Right lobe of liver (tissue), 4 donors: Measurements from ENCODE around the gene ABCA12.

Experiments
- POLR2A ChIP-seq: fragments of 450-650 bp; IDR thresholded peaks from one replicate; pipeline ENCODE4 v1.6.1; 2017; ENCODE audit warnings: antibody characterized with exemption, mild to moderate bottlenecking
- TF ChIP-seq, protein P1 (sequence below), 4 donors: fragments of 200-600 bp in 3 of 4; fragments of 450-650 bp in 1 of 4; IDR thresholded peaks; one replicate each; pipeline versions ENCODE4 v1.5.1 to v1.8.0; 2016 to 2022; ENCODE audit warnings: antibody characterized with exemption in 4 of 4, mild to moderate bottlenecking in 2 of 4
- donor health status: DM: no; HTN: no; CAD: no.
- donor health status: DM: no; HTN: no; CAD: no.
- donor health status: DM: no; HTN: yes; CAD: no.

DNA sequence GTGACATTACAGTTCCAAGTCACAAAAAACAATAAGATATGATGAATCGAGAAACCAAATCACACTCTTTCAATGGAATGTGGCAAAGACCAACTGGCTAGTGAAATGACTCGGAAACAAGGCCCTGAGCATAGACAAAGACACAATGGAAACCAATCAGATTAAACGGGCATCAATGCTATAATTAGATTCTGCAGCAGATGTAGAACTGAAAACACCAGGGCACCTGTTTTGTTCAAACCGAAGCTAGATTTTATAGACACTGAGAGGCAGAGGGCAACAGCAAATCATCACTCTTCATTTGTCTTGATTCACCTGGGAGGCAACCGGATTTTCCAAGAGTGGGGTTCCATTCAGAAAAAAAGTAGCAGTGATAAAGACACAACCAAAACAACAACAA lies 236.1 kb downstream of the ABCA12 start:
- TF ChIP-seq, protein P1, sequence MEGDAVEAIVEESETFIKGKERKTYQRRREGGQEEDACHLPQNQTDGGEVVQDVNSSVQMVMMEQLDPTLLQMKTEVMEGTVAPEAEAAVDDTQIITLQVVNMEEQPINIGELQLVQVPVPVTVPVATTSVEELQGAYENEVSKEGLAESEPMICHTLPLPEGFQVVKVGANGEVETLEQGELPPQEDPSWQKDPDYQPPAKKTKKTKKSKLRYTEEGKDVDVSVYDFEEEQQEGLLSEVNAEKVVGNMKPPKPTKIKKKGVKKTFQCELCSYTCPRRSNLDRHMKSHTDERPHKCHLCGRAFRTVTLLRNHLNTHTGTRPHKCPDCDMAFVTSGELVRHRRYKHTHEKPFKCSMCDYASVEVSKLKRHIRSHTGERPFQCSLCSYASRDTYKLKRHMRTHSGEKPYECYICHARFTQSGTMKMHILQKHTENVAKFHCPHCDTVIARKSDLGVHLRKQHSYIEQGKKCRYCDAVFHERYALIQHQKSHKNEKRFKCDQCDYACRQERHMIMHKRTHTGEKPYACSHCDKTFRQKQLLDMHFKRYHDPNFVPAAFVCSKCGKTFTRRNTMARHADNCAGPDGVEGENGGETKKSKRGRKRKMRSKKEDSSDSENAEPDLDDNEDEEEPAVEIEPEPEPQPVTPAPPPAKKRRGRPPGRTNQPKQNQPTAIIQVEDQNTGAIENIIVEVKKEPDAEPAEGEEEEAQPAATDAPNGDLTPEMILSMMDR (IDR thresholded peaks at IDR 0.05) = no peak
- no peak for TF ChIP-seq POLR2A
